Endometrial microvascular endothelial cells (primary cell): ENCODE measurements around the gene STPG1. TPM values are rescaled to one million over a fixed set of nuclear protein-coding genes. Genes with fewer than 3 reads are reported as not detected.

Source experiments
- in situ Hi-C: cut with HindIII; loops from 2 replicates; pipeline ENCODE4 v1.10.0; 2017; ENCODE audit warnings: low sequenced_read_pairs, low pct_unique_long_range_greater_than_20kb; ENCODE audit errors: inconsistent ontology term
- total RNA-seq: library from RNA; depleted of rRNA; stranded (reverse); fragments of >200 nt; gene quantifications from one replicate; pipeline ENCODE4 v1.2.3, GENCODE V29; 2015; ENCODE audit errors: inconsistent ontology term

Gene STPG1
- total RNA-seq, 1 donor from 2014 or later, result 4.1 TPM

DNA sequence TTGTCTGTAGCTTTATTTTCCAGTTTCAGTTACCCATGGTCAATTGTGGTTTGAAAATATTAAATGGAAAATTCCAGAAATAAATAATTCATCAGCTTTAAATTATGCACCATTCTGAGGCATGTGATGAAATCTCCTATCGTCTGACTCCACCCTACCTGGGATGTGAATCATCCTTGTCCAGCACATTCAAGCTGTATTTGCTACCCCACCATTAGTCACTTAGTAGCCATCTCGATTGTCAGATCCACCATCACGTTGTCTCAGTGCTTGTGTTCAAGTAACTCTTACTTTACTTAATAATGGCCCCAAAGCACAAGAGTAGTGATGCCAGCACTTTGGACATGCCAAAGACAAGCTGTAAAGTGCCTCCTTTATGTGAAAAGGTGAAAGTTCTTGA is 4.0 kb downstream of the STPG1 start:
- in situ Hi-C loops, result no loop called here

DNA sequence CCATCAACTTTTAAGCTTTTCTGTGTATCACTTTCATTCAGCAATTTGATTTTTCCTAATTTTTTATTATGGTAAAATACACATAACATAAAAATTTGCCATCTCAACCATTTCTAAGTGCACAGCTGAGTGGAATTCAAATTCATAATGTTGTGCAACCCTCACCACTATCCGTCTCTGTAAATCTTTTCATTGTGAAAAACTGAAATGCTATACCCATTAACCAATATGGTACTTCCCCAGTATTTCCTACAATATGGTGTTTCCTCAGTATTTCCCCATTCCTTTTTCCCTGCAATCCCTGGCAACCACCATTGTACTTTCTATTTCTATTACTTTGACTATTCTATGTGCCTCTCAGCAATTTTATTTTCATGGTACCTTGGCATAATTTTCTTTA is 6.8 kb downstream of the STPG1 start:
- in situ Hi-C loops, result no loop called here

DNA sequence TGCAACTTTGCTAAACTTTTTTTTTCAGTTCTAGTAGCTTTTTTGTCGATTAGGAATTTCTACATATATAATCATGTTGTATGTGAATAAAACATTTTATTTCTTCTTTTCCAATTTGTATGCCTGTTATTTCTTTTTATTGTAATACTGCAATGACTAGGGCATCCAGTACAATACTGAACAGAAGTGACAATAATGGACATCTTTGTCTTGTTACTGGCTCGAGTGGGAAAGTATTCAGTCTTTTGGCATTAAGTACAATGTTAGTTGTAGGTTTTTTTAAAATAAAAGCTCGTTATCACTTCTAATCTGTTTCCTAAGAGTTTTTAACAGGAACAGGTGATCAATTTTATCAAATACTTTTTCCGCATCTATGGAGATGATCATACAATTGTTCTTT is 9.8 kb downstream of the STPG1 start:
- in situ Hi-C loops, result no loop called here

DNA sequence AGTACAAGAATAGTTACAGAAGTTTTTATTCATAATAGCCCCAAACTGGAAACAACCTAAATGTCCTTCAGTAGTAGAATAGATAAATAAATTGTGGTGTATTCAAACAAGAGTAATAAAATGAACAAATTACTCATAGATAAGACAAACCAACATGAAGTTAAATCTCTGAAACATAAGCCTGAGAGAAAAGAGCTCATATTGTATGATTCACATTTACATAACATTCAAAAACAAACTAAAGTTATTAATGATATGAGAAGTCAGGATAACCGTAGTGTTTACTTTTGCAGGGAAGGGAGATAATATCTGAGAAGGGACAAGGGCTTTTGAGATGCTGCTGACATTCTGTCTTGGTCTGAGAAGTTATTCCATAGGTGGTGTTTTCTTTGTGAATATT is 13.5 kb downstream of the STPG1 start:
- in situ Hi-C loops, result no loop called here

DNA sequence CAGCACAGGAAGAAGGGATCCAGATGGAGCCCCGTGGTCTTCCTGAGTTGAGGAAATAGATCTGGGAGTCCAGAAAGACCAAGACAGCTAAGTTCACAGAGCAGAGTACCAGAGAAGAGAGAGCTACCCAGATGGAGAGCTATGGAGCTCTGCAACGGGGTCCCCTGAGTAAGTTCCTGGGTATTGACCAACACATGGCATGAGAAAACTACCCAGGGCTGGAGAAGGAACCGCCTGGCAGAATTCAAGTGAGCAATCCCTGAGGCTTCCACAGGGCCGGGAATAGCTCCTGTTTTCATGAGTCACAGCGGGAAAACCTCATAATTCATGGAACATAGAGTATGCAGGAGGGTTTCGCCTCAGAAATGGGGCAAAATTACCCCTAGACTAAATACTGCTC is 19.7 kb downstream of the STPG1 start:
- in situ Hi-C loops, result loop anchor here (10.0 kb wide), 1 partner anchor 199 kb away; no protein-coding TSS in a partner anchor

DNA sequence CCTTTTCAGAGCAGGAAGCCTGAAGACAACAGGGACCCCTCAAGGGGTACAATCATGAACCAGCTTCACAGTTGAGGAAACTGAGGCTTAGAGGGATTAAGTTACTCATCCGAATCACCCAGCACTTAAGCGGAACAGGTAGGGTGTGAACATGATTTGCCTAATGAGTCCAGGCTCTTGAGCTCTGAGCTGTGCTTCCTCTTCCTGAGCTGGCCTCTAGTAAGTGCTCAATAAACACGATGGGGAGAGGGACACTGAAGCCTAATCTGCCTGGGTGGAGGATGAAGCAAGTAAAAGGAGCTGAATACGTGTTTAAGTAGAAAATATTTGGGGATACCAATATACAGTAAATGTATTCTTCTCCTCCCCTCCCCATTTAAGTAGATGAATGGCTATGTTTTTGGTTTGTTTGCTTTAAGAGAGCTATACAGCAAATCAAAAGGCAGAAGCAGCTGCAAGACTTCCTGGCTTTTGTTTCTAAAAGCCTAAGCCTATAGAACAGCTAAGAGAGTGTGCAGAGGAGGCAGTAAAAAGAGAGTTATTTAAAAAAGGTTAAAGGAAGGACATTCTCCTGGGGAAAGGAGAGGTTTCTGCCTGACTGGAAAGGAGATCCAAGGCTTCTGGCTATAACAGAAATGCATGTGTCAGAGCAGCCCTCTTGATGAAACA is 20.5 kb downstream of the STPG1 start:
- in situ Hi-C loops, result loop anchor here (10.0 kb wide), 1 partner anchor 198 kb away; no protein-coding TSS in a partner anchor

DNA sequence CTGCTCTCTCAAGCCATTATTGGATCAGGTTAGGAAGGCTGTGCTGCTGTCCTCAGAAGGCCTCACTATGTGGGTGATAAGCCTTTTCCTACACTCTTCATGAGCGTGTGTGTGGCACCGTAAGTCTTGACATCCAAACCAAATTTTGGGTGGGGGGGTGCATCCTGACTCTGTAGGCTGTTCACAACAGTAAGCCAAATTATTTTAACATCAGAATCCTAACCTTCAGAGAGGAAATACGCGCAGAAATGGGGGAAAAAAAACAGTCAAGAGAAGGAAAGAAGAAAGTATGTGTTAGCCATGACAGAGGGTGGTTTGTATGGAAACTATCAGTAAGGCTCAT is 21.0 kb downstream of the STPG1 start:
- in situ Hi-C loops, result loop anchor here (10.0 kb wide), 1 partner anchor 198 kb away; no protein-coding TSS in a partner anchor

DNA sequence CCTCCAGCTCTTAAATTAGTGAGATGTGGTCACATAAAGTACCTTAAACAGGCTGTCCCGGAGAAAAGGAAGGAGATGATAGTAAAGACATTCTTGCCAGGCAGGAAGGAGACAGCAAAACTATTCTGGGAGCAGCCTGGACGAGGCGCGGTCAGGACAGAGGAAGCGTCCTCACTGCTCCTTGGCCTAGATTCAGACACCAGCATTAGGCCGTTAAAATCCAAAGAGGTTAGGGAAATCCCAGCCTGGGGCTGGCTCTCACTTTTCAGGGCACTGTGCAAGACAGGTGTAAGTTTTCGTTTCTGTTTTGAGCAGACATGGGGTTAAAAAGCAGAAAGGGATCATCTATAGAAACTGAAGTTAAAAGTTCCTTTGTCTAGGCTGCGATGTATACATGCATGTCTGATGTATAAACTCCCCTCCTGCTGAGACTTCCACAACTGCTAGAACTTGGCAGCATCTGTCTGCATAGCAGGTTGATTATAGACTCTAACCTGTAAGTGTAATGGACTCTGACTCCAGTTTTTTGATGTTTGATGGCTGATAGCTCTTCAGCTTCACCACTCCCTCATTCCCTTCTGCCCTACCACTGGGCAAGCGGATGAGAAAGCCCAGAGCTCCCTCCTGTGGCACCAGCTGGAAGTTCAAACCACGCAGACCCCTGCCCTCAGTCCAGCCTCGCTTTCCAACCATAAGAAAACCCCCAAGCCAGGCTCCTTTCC is 21.5 kb downstream of the STPG1 start:
- in situ Hi-C loops, result loop anchor here (10.0 kb wide), 1 partner anchor 197 kb away; no protein-coding TSS in a partner anchor

DNA sequence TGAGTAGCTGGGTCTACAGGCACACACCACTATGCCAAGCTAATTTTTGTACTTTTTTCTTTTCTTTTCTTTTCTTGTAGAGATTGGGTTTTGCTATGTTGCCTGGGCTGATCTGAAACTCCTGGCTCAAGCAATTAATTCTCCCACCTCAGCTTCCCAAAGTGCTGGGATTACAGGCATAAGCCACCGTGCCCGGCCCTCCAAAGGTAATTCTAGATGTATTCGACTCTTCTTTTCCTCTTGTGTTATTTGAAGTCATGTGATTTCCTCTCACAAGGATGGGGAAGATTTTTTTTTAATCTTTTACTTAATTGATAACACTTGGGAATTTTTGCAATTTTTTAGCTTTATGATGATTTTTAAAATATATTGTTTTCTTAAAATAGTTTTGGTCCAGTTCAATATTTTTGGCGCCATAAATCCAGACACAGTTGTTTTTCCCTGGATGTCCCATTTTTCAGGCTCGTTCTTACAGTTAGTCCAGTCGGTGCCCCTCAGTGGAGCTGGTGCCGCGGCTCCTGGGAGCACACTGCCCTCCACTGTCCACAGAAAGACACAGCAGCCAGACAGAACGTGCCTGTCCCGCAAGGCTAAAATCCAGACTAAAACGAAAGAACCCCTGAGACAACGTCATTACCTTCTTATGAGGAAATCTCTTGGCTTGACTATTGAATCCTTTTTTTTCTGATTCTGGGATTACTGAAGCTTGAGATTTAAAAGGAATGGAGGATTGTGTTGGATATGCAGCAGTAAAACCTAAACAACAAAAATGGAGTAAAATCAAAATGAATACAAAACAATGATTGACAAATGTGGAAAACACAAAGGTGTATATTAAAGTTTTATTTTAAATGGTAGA is 22.4 kb downstream of the STPG1 start:
- in situ Hi-C loops, result loop anchor here (10.0 kb wide), 1 partner anchor 196 kb away; no protein-coding TSS in a partner anchor

DNA sequence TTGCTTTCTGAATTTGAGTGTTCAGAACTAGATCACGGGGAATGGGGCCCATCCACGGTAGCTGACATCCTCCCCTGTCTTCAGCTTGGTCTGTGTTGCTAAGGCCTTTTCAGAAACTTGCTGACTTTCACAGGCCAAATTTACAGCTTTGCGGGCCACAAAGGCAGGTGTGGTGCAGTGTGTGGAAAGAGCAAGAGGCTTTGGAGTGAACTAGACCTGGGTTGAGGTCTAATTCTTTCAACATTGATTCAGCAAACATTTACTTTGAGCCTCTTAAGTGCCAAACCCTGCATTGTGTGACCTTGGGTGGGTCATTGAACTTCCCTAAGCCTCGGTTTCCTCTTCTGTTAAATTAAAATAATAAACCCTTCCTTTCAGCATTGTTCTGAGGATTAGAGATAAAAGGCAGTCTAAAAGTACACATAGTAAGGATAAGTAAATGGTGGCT is 24.3 kb downstream of the STPG1 start:
- in situ Hi-C loops, result no loop called here

DNA sequence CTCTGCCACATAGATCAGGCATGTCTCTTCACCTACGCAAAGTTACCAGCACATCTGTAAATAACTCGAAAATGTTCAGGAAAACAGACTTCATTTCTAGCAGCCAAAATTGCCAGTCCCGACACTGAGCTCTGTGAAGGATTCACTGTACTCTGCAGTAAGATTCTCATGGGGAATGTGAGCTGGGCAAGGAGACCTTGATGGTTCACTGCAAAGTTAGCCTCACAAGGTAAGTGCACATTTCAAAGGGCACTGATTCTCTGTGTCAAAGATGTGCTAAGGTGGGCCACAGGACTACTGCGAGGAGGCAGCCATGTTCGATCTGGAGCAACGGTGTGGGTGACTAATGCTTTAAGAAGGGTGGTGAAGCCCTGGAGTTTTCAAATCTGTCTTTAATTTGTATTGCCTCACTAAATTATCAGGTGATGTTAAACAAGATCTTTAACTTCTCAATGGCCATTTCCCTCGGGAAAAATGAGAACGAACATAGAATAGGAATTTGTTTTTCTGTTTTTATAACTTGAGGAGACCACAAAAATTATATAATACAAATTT is 25.2 kb downstream of the STPG1 start:
- in situ Hi-C loops, result no loop called here

DNA sequence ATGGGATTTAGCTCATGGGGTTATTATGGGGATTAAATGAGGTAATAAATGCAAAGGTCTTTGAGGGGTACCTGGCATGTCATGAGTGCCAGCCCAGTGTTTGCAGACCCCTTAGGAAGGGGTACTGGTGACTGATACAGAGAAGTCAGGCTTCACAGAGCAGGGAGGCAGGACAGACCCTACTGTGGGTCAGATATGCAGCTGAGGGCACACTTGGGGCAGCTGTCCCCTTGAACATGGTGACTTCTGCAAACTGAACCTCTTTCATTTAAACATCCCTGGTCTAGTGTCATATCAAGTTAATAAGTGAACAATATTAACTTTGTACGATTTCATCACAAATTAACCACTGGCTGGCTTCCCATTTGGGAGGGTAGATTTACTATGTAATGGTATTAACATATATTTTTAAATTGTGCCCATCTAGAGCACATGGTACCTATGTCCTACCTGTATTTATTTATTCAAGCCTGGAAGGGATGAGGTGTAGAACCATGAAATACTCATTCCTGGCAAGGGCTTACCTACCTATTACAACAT is 25.9 kb downstream of the STPG1 start:
- in situ Hi-C loops, result no loop called here

DNA sequence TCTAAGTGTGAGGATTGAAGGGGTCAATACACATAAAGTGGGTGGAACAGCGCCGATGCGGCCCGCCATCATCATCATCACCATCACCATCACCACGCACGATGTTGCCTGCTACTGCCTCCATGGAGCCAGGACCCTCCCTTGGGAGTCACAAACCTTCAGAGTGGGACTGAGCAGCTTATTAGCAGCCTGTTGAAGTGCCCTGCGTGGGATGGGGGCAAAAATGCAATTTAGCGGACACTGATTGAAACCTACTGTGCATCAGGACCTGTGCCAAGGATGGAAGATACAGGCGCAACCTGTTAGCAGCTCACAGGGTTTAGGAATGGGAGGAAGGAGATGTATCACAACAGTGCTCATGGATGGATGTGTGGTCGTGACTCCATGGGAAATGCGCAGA is 26.7 kb downstream of the STPG1 start:
- in situ Hi-C loops, result no loop called here

DNA sequence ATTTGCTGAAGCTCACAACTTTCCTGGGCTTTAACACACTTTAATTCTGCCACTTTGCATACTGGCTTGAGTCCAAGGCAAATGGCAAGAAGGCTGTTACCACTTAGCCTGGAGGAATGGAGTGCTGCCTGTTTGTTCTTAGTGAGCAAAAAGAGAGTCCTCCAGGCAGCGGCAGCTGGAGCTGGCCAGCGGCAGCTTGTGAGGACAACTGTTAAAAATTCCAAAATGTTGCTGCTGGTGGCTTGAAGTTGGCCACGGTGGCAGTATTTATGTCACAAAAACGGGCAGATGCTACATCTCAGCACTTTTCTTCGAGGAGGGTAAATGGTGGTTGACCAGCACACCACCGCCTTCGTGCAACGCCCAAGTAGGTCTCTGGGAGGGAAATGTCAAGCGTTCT is 27.3 kb downstream of the STPG1 start:
- in situ Hi-C loops, result no loop called here

DNA sequence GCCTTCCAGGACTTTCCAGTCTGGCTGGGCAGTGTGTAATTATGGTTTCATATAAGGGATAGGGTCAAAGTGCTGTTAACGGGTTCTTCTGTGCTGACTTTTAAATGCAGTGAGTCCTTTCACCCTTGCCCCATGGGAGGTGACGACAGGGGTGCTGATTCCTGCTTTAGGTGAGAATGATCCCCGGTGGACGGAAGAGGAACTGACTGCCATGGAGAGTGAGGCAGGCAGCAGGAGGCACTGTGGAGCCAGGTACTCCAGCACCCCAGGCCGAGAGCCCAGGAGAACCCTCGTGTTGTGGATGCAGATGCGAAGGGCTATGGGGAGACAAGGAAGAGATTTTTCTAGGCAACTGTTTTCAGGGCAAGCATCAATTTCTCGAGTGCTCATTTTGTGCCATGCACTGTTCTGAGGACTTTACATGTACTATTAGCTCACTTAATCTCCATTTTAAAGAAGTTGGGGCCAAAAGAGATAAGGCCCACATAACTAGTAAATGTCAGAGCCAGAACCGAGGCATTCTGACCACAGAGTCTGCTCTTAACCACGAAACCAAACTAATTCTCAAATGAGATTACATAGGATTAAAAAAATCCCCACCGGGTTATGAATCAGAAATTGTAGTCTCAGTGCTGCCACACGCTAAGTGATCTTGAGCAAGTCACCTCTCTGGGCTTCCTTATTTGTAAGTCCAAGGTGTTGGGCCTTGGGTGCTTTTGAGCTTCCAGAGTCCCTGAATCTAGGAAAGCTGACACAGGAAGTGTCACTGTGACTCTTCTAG is 28.2 kb downstream of the STPG1 start:
- in situ Hi-C loops, result no loop called here

DNA sequence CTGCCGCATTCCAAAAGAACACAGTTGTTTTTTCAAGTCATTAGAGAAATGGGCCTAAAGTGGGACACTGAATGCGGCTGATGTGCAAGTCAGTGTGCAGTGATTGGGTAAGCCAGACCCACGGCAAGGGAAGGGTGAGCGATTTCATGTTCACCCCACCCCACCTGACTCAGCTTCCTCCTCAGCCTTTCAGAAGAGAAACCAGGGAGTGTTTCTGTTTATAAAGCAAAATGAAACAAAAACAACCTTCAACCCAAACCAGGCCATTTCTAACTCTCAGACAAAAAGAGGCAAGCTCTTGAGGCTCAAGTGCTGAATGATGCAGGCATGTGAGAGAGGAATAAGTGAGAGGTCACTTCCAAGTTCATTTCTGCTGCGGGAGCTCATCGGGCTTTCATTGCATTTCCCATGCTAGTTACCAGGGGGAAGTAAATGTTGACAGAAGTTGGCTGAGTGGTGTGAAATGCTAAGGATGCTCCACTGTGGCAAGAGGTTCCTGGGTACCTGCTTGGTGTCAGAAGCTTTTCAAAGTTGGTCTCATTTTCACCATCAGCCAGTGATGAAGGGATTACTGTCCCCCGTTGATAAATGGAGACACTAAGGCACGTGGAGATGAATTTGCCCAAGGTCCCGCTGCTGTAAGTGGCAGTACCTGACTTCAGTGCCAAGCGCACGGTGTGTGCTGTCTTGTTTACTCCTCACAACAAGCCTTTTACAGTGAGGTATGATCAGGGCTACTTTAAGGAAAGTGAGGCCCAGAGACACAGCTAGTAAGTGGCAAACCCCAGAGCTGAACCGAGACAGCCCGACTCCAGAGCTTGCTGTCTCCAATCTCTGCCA is 29.1 kb downstream of the STPG1 start:
- in situ Hi-C loops, result no loop called here

DNA sequence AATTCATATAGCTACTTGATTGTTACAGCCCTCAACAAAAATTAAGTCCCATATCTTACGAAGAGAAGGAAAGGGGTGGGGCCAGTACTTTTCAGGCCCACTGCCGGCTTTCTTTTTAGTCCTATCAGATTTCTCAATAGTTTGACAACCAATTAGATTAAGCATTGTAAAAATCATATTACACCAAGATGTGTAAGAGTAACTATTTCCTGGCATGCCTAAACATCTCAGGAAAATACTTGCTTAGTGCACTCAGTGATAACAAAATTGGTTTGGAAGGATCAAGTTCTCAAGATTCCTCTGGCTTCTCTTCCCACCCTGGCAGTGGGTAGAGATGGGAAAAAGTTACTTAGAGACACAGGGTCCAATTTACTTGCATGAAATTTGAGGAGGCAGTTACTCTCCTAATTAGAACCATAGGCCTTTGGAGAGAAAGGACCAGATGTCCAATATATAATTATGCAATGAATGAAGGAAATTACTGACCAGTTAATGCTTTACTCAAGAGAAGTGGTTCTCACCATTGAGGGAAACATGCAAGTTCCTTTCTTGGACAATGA is 30.1 kb downstream of the STPG1 start:
- in situ Hi-C loops, result no loop called here
